Astrocyte of the spinal cord (primary cell): ENCODE measurements around the gene PDCD6IP.
"Not testable (repeated sequence)": the region's sequence is repeated elsewhere in the genome, so short reads cannot be mapped to it uniquely, and the experiment has no call there.

Source experiments
- DNase-seq: peaks from one replicate; pipeline ENCODE4 v3.0.0; 2011; ENCODE audit warnings: low read depth, low spot score
- H3K4me3 ChIP-seq: 2 replicates; pipeline ENCODE4 v1.5.1; 2011; ENCODE audit warnings: low read depth, mild to moderate bottlenecking, low read length, moderate library complexity
- CTCF ChIP-seq: IDR thresholded peaks from 2 replicates; pipeline ENCODE4 v1.5.1; 2012; ENCODE audit warnings: low read depth, mild to moderate bottlenecking, low read length, inconsistent platforms
- in situ Hi-C: cut with HindIII; loops from 2 replicates; pipeline ENCODE4 v1.10.0; 2017; ENCODE audit warnings: low sequenced_read_pairs

Gene PDCD6IP

GRCh38 chr3:33768578-33769330 is 29.7 kb upstream of the PDCD6IP start:
- in situ Hi-C loops = no loop called here
- H3K4me3 ChIP-seq = no peak overlapping the region

GRCh38 chr3:33773637-33774036 is 24.8 kb upstream of the PDCD6IP start:
- DNase-seq = no peak
- in situ Hi-C loops = no loop called here
- no peak for TF ChIP-seq CTCF
- no peak overlapping the region for H3K4me3 ChIP-seq

More at GRCh38 chr3:33768578-33769330, 29.7 kb upstream of the PDCD6IP start:
- TF ChIP-seq CTCF = no peak
- DNase-seq = no peak

GRCh38 chr3:33775363-33775762 is 23.1 kb upstream of the PDCD6IP start:
- no peak overlapping the region for H3K4me3 ChIP-seq
- no peak for TF ChIP-seq CTCF

GRCh38 chr3:33777996-33778395 is 20.4 kb upstream of the PDCD6IP start:
- DNase-seq = no peak
- in situ Hi-C loops = no loop called here
- H3K4me3 ChIP-seq = no peak overlapping the region
- no peak for TF ChIP-seq CTCF

More at GRCh38 chr3:33775363-33775762, 23.1 kb upstream of the PDCD6IP start:
- in situ Hi-C loops = no loop called here
- DNase-seq = no peak

GRCh38 chr3:33779751-33780150 is 18.7 kb upstream of the PDCD6IP start:
- no peak for TF ChIP-seq CTCF
- no peak overlapping the region for H3K4me3 ChIP-seq
- DNase-seq = no peak
- in situ Hi-C loops = no loop called here

- in situ Hi-C loops, DNase-seq, H3K4me3 ChIP-seq: not testable (repeated sequence)
Observed at GRCh38 chr3:33781413-33781812, 17.0 kb upstream of the PDCD6IP start.

GRCh38 chr3:33786565-33787327 is 11.7 kb upstream of the PDCD6IP start:
- H3K4me3 ChIP-seq = peak overlapping the region; percentile 39
- in situ Hi-C loops = no loop called here
- TF ChIP-seq CTCF = no peak
- no peak for DNase-seq
